Ishikawa (cell line): Measurements from ENCODE around the gene RELL1.

Experiments
- CEBPB ChIP-seq: IDR thresholded peaks from 2 replicates; pipeline ENCODE4 v1.6.1; 2012
- CREB1 ChIP-seq: IDR thresholded peaks from 2 replicates; pipeline ENCODE4 v1.6.1; 2012; ENCODE audit warnings: low read depth
- EGR1 ChIP-seq: IDR thresholded peaks from 2 replicates; pipeline ENCODE4 v1.6.1; 2012
- EP300 ChIP-seq: IDR thresholded peaks from 2 replicates; pipeline ENCODE4 v1.6.1; 2012; ENCODE audit warnings: borderline replicate concordance
- FOXM1 ChIP-seq: IDR thresholded peaks from 2 replicates; pipeline ENCODE4 v1.6.1; 2012; ENCODE audit warnings: low read depth, borderline replicate concordance
- NFIC ChIP-seq: IDR thresholded peaks from 2 replicates; pipeline ENCODE4 v1.6.1; 2012
- RAD21 ChIP-seq: IDR thresholded peaks from 2 replicates; pipeline ENCODE4 v1.6.1; 2012; ENCODE audit warnings: low read depth
- TAF1 ChIP-seq: IDR thresholded peaks from 2 replicates; pipeline ENCODE4 v1.6.1; 2012; ENCODE audit warnings: low read depth, mild to moderate bottlenecking
- TCF12 ChIP-seq: IDR thresholded peaks from 2 replicates; pipeline ENCODE4 v1.6.1; 2012; ENCODE audit warnings: low read depth
- TEAD4 ChIP-seq: IDR thresholded peaks from 2 replicates; pipeline ENCODE4 v1.6.1; 2012
- YY1 ChIP-seq: IDR thresholded peaks from 2 replicates; pipeline ENCODE4 v1.6.1; 2012; ENCODE audit warnings: low read depth
- ZBTB7A ChIP-seq: IDR thresholded peaks from 2 replicates; pipeline ENCODE4 v1.6.1; 2012; ENCODE audit warnings: low read depth
- TF ChIP-seq, protein P1 (sequence below): IDR thresholded peaks from 2 replicates; pipeline ENCODE4 v1.6.1; 2012
- TF ChIP-seq, protein P2 (sequence below): IDR thresholded peaks from 2 replicates; pipeline ENCODE4 v1.6.1; 2012; ENCODE audit warnings: low read depth, mild to moderate bottlenecking
- TF ChIP-seq, protein P3 (sequence below): IDR thresholded peaks from 2 replicates; pipeline ENCODE4 v1.6.1; 2012

The RELL1 gene

DNA sequence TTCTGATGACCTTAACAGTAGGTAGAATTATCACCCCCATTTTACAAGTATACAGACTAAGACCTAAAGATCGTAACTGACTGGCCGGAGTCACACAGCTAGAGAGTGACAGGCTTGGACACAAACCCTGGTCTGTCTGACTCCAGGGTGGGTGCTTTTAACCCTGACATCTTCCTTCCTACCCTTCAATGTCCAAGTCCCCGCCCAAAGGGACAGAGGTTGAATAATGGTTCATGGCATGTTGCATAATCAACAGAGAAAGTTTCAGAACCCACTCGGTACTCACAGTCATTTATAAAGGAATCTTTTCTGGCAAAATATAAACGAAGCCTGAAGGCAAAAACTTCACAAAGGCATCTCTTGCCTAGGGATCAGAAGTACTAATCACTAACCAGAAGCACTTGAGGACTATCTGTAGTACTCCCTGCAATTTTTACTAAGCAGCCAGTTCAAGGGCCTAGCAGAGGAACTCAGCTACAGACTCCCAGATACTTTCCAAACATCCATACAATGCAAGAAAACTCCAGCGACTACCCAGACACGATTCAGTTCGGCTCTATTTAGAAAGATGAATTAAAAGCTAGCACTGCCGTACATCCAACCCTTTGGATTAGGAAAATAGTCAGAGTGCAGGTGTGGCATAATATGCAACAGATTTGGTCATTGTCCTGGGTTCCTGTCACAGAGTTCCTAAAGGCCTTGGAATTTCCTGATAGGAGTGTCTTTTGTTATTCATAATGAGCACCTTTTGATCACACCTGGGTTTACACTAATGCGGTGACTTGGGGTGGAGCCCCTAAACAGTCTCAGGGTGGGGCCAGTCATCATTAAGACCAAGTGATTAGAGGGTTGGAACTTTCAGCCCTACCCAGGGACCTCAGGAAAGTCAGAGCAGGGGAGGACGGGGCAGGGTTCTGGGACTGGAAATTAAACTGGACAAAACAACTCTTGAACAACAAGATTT is 44.0 kb downstream of the RELL1 start:
- TF ChIP-seq YY1 (no peak), FOXM1 (no peak), RAD21 (no peak), EGR1 (no peak), TAF1 (no peak), CREB1 (no peak), TCF12 (no peak), EP300 (no peak), CEBPB (no peak), NFIC (no peak), TEAD4 (no peak), ZBTB7A (no peak)
- TF ChIP-seq, protein P1, sequence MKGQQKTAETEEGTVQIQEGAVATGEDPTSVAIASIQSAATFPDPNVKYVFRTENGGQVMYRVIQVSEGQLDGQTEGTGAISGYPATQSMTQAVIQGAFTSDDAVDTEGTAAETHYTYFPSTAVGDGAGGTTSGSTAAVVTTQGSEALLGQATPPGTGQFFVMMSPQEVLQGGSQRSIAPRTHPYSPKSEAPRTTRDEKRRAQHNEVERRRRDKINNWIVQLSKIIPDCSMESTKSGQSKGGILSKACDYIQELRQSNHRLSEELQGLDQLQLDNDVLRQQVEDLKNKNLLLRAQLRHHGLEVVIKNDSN: no peak
- TF ChIP-seq, protein P2, sequence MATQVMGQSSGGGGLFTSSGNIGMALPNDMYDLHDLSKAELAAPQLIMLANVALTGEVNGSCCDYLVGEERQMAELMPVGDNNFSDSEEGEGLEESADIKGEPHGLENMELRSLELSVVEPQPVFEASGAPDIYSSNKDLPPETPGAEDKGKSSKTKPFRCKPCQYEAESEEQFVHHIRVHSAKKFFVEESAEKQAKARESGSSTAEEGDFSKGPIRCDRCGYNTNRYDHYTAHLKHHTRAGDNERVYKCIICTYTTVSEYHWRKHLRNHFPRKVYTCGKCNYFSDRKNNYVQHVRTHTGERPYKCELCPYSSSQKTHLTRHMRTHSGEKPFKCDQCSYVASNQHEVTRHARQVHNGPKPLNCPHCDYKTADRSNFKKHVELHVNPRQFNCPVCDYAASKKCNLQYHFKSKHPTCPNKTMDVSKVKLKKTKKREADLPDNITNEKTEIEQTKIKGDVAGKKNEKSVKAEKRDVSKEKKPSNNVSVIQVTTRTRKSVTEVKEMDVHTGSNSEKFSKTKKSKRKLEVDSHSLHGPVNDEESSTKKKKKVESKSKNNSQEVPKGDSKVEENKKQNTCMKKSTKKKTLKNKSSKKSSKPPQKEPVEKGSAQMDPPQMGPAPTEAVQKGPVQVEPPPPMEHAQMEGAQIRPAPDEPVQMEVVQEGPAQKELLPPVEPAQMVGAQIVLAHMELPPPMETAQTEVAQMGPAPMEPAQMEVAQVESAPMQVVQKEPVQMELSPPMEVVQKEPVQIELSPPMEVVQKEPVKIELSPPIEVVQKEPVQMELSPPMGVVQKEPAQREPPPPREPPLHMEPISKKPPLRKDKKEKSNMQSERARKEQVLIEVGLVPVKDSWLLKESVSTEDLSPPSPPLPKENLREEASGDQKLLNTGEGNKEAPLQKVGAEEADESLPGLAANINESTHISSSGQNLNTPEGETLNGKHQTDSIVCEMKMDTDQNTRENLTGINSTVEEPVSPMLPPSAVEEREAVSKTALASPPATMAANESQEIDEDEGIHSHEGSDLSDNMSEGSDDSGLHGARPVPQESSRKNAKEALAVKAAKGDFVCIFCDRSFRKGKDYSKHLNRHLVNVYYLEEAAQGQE: no peak
- TF ChIP-seq, protein P3, sequence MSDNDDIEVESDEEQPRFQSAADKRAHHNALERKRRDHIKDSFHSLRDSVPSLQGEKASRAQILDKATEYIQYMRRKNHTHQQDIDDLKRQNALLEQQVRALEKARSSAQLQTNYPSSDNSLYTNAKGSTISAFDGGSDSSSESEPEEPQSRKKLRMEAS: no peak

DNA sequence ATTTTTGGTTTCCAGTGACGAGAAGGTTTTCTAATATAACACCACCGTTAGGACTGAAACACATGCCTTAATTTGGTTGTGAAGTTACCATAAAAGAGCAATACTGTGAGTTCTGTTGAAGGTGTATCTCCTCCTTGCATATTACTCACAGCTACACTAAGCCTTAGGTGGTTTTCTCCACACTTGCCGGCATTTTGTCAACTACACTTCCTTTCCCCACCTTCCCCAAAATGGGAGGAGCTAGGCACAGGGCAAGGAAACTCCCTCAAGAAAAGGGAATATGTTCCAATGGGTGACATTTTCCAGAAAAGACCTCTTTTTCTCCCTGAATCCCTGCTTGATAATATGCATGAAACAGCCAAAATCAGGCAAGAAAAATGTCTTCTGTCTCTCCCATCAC is 44.8 kb downstream of the RELL1 start:
- TF ChIP-seq, protein P3: no peak
- TF ChIP-seq TAF1: no peak
- TF ChIP-seq, protein P2: no peak
- TF ChIP-seq TEAD4: no peak
- TF ChIP-seq FOXM1: no peak
- no peak for TF ChIP-seq CEBPB
- no peak for TF ChIP-seq NFIC
- no peak for TF ChIP-seq RAD21
- no peak for TF ChIP-seq ZBTB7A

DNA sequence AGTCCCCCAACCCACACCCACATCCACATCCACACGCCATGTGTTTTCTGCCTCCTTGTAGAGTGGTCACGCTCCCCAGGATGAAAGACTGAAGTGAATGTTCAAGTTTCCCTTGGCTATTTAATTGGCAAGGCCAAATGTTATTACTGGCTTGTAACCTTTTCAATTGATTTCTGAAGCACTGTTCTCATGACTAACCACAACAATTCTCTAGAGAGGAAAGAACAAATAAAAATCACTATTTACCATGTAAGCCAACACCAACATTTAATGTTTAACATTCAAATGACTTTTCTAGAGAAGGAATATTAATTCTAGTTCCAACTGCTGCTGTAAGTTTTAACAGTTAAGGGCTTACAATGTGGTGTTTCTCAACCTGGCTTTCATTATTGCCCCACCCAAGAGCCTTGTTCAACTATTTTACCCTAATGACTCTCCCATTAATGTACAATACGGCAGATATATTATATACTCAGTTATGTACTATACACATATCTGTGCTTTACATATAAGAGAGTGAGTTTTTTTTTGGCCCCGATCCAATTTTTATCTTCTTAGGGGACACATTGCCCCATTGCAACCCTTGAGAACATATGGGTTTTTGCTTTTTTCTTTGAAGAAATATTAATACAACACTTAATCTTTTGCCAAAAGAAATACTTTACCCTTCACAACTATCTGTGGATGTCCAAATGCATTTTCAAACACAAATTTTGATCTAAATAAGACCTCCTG is 46.5 kb downstream of the RELL1 start:
- TF ChIP-seq, protein P1: no peak
- TF ChIP-seq CREB1: no peak
- TF ChIP-seq NFIC: peak; percentile 53; the same call in 1 of the 2 replicates
- no peak for TF ChIP-seq ZBTB7A
- no peak for TF ChIP-seq YY1
- no peak for TF ChIP-seq CEBPB
- TF ChIP-seq TEAD4: no peak
- TF ChIP-seq, protein P2: no peak

DNA sequence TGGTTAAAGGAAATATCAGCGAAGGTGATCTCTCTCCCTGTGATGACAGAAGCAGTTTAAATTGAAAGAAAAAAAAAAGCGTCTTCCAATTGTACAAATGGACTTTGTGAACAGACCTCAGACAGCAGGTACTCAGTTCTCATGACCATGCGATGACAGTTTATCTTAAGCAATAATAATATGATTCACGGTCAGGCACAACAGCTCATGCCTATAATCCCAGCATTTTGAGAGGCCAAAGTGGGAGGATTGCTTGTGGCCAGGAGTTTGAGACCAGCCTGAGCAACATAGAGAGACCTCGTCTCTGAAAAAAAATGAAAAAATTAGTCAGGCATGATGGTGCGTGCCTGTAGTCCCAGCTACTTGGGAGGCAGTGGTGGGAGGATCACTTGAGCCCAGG is 51.0 kb downstream of the RELL1 start:
- no peak for TF ChIP-seq TCF12
- no peak for TF ChIP-seq EGR1
- no peak for TF ChIP-seq TAF1
- TF ChIP-seq, protein P1: no peak
- TF ChIP-seq, protein P2: no peak
- no peak for TF ChIP-seq RAD21
- no peak for TF ChIP-seq EP300
- TF ChIP-seq ZBTB7A: no peak
- no peak for TF ChIP-seq FOXM1
- TF ChIP-seq TEAD4: no peak
- TF ChIP-seq CEBPB: no peak
